ENCODE data around the gene PDLIM5. TPM values are rescaled to one million over a fixed set of nuclear protein-coding genes. Genes with fewer than 3 reads are reported as not detected.

Gene PDLIM5
- total RNA-seq, 4 donors from 2014 or later = 90.5 to 148 (median 115) TPM

DNA sequence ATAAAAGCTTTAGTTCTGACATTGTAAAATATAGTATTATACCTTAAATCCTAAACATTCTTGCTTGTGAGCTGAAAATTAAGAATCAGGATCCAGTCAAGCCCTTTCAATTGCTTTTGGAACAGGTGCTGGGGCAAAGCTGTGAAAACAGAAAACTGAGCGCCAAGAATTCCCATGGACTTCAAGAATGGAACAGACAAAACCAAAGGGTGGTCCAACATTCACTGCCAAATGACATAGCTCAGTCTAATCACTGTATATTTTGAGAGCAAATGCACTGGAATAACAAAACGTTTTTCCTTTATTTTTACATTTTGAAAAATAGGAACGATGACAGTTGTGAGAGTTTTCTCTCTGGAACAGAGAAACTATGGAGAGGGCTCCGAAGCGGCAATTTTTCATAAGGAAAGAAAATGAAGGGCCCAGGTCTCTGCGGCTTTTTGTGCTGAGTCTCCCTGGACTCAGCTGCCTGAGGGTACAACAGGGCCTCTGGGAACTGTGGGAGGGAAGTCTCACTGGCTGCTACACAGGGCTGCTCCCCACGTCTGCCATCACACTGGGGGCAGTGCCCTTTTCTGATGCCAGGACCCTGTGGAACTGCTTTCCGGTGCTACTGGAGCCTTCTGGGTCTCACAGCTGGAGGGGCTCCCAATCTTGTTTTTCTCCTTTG is 250.0 kb downstream of the PDLIM5 start:
- DNase-seq (ENCODE audit: low spot score in 2 of 2) = no peak
- H3K27me3 ChIP-seq = no peaks in the 10 kb centered on the region
- no peaks in the 10 kb centered on the region for H3K4me1 ChIP-seq
- H3K36me3 ChIP-seq = no peaks in the 10 kb centered on the region
- no peak overlapping the region for H3K27ac ChIP-seq
- no peaks in the 10 kb centered on the region for H3K9me3 ChIP-seq
- TF ChIP-seq, protein P1, sequence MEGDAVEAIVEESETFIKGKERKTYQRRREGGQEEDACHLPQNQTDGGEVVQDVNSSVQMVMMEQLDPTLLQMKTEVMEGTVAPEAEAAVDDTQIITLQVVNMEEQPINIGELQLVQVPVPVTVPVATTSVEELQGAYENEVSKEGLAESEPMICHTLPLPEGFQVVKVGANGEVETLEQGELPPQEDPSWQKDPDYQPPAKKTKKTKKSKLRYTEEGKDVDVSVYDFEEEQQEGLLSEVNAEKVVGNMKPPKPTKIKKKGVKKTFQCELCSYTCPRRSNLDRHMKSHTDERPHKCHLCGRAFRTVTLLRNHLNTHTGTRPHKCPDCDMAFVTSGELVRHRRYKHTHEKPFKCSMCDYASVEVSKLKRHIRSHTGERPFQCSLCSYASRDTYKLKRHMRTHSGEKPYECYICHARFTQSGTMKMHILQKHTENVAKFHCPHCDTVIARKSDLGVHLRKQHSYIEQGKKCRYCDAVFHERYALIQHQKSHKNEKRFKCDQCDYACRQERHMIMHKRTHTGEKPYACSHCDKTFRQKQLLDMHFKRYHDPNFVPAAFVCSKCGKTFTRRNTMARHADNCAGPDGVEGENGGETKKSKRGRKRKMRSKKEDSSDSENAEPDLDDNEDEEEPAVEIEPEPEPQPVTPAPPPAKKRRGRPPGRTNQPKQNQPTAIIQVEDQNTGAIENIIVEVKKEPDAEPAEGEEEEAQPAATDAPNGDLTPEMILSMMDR (IDR thresholded peaks at IDR 0.05) = no peak
- TF ChIP-seq EP300 (IDR thresholded peaks at IDR 0.05) (no peak), POLR2AphosphoS5 (IDR thresholded peaks at IDR 0.05) (no peak), POLR2A (IDR thresholded peaks at IDR 0.05) (no peak)
- no peak overlapping the region for H3K4me3 ChIP-seq
- WGBS = 74% methylated on average over 8 of the region's 8 CpGs

DNA sequence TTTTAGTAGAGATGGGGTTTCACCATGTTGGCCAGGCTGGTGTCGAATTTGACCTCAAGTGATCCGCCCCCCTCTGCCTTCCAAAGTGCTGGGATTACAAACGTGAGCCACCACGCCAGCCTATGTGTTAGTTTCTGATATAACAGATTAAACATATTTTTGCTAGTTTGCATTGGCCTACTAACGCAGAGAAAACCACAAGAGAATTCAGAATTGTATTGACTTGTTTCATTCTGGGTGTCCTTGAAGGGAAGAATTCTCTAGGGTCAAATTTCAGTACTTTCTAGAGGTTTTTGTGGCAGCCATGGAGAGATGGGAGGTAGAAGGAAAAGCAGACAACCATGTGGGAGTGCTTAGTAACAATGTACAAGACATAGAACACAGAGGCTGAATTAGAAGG is 259.9 kb downstream of the PDLIM5 start:
- Histone ChIP-seq H3K27me3 (no peaks in the 10 kb centered on the region), H3K36me3 (no peaks in the 10 kb centered on the region), H3K9me3 (no peaks in the 10 kb centered on the region)

DNA sequence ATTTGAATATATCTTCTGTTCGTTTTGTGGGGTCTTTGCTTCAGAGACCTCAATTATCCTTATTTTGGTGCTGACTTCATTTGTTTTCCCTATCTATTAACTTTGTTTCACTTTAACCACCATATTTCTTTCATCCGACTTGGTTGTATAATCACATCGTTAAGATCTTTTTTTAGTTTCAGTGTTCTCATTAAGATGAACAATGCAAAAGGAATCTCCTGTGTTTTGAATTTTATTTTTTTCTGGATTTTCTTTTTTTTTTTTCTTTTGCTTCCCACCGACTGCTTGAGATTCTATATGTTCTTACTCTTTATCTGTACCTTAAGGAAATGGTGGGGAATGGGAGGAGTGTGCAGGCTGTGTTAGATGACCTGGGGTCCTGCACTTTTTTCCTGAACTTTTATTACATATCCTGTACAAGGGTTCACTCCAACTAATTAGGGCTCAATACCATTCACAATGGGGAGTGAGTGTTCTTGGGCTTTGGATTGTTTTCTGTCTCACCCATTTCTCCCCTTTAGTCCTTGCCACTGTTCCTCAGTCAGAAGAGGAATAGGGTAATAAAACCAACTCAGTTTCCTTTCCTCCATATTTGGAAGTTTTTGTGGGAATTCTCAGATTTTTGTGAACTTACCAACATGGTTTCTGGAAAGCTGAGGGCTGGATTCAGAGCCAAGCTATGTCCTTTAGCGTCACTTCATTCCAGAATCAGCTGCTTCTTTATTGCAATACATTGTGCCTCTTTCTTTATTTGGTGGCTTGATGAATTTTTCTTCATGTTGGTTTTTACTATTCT is 262.8 kb downstream of the PDLIM5 start:
- TF ChIP-seq, protein P1 (IDR thresholded peaks at IDR 0.05) = no peak
- TF ChIP-seq POLR2A (IDR thresholded peaks at IDR 0.05) (no peak), POLR2AphosphoS5 (IDR thresholded peaks at IDR 0.05) (no peak), EP300 (IDR thresholded peaks at IDR 0.05) (no peak)
- H3K27ac ChIP-seq = no peak overlapping the region
- no peak overlapping the region for H3K4me3 ChIP-seq
- H3K9me3 ChIP-seq = no peaks in the 10 kb centered on the region
- H3K4me1 ChIP-seq = no peaks in the 10 kb centered on the region
- H3K27me3 ChIP-seq = no peaks in the 10 kb centered on the region
- 65% methylated on average over 5 of the region's 5 CpGs for WGBS
- no peak for DNase-seq (ENCODE audit: low spot score in 2 of 2)
- H3K36me3 ChIP-seq = no peaks in the 10 kb centered on the region

More for the DNA sequence above, 259.9 kb downstream of the PDLIM5 start:
- WGBS = 71% methylated on average over 5 of the region's 5 CpGs
- Histone ChIP-seq H3K27ac (no peak overlapping the region), H3K4me3 (no peak overlapping the region), H3K4me1 (no peaks in the 10 kb centered on the region)
- TF ChIP-seq, protein P1 (IDR thresholded peaks at IDR 0.05) = no peak
- TF ChIP-seq POLR2A (IDR thresholded peaks at IDR 0.05) = no peak
- no peak for TF ChIP-seq EP300 (IDR thresholded peaks at IDR 0.05)
- TF ChIP-seq POLR2AphosphoS5 (IDR thresholded peaks at IDR 0.05) = no peak
- no peak for DNase-seq (ENCODE audit: low spot score in 2 of 2)

DNA sequence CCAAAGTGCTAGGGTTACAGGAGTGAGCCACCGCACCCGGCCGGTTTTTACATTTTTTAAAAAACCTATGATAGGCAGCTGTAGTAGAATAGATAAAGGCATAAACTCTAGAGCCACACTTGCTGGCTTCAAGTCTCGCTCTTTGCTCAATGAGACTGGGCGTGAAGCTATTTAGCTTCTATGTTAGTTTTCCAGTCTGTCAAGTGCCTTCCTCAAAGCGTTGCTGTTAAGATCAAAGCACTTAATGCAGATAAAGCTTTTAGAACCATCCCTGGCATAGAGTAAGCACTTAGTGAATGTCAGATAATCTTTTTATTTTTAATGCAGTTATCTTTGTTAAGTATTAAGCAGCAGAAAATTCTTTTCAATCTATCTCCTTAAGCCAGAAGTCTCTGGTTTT is 264.0 kb downstream of the PDLIM5 start:
- H3K36me3 ChIP-seq = no peaks in the 10 kb centered on the region
- 82% methylated on average over 6 of the region's 6 CpGs for WGBS
- H3K9me3 ChIP-seq = no peaks in the 10 kb centered on the region
- no peaks in the 10 kb centered on the region for H3K27me3 ChIP-seq
- no peaks in the 10 kb centered on the region for H3K4me1 ChIP-seq
- no peak for DNase-seq (ENCODE audit: low spot score in 2 of 2)
- no peak for TF ChIP-seq EP300 (IDR thresholded peaks at IDR 0.05)
- H3K4me3 ChIP-seq = no peak overlapping the region
- H3K27ac ChIP-seq = no peak overlapping the region

Other genes starting within 250 kb of the PDLIM5 start
- 10 to 100 TPM; 23.7 to 42.3 (median 35.6) TPM for gene SMARCAD1, start 244.1 kb upstream of the PDLIM5 start, total RNA-seq
- 1 to 10 TPM; 1.8 to 4.8 (median 2.3) TPM for gene HPGDS, start 109.1 kb upstream of the PDLIM5 start, total RNA-seq

Data from suprapubic skin (tissue), 4 donors.